K562 (cell line): ENCODE results near the gene UPP1.

Experiments used
- BHLHE40 ChIP-seq: IDR thresholded peaks from 2 replicates; pipeline ENCODE4 v1.6.1; 2011; ENCODE audit warnings: low read length, improper control_type of control experiment
- E2F1 ChIP-seq: sonication (generic); formaldehyde crosslinking; IDR thresholded peaks from 2 replicates; pipeline ENCODE4 v1.8.1; 2023; ENCODE audit warnings: mild to moderate bottlenecking, missing genetic modification reagents, moderate library complexity
- EZH2 ChIP-seq: IDR thresholded peaks from 2 replicates; pipeline ENCODE4 v1.6.1; 2012; ENCODE audit warnings: low read depth, mild to moderate bottlenecking, inconsistent platforms, low read length, borderline replicate concordance
- ILK ChIP-seq: fragments of 450-650 bp; IDR thresholded peaks from 2 replicates; pipeline ENCODE4 v1.6.1; 2016; ENCODE audit warnings: missing genetic modification characterization, low read depth, mild to moderate bottlenecking, missing compliant biosample characterization, moderate library complexity, borderline replicate concordance
- JUN ChIP-seq, 2 experiments: sonication (generic) in 1 of 2; formaldehyde crosslinking in 1 of 2; IDR thresholded peaks; 2 replicates each; pipeline versions ENCODE4 v1.6.1 to v1.8.0; 2012 to 2022; ENCODE audit warnings: borderline replicate concordance in 2 of 2, mild to moderate bottlenecking in 2 of 2, improper control_type of control experiment in 1 of 2, low read depth in 1 of 2, low read length in 1 of 2, missing genetic modification reagents in 1 of 2
- MYNN ChIP-seq, 2 experiments: sonication (generic); formaldehyde crosslinking in 1 of 2; IDR thresholded peaks; 2 replicates each; pipeline versions ENCODE4 v1.5.0 to v1.6.1; 2016 to 2020; ENCODE audit warnings: antibody characterized with exemption in 1 of 2, missing genetic modification reagents in 1 of 2
- POLR2A ChIP-seq: fragments of 450-650 bp; conservative IDR thresholded peaks from 2 replicates; pipeline ENCODE4 v1.6.1; 2016
- POLR2AphosphoS5 ChIP-seq: IDR thresholded peaks from 2 replicates; pipeline ENCODE4 v1.6.1; 2011; ENCODE audit warnings: mild to moderate bottlenecking, low read depth, low read length, moderate library complexity; ENCODE audit not compliant: control insufficient read depth, insufficient read depth
- RAD51 ChIP-seq: fragments of 450-650 bp; IDR thresholded peaks from 2 replicates; pipeline ENCODE4 v1.7.1; 2016; ENCODE audit warnings: low read depth, mild to moderate bottlenecking, borderline replicate concordance
- REST ChIP-seq, 2 experiments: fragments of 450-650 bp; formaldehyde crosslinking in 1 of 2; IDR thresholded peaks; 2 replicates each; pipeline versions ENCODE4 v1.4.0 to v1.6.1; 2014 to 2020; ENCODE audit warnings: mild to moderate bottlenecking in 2 of 2, borderline replicate concordance in 1 of 2, low read depth in 1 of 2
- SNAPC5 ChIP-seq: fragments of 250-450 bp; sonication (Bioruptor Pico); IDR thresholded peaks from 2 replicates; pipeline ENCODE4 v1.8.0; 2021; ENCODE audit warnings: moderate library complexity, mild to moderate bottlenecking, inconsistent platforms
- ZNF707 ChIP-seq: fragments of 250-450 bp; sonication (Bioruptor Pico); conservative IDR thresholded peaks from 2 replicates; pipeline ENCODE4 v1.8.0; 2022; ENCODE audit warnings: inconsistent platforms, mild to moderate bottlenecking, moderate library complexity

- TF ChIP-seq REST (IDR thresholded peaks at IDR 0.05; ENCODE audit: borderline replicate concordance) (no peak), REST (CRISPR knock-in tag; IDR thresholded peaks at IDR 0.05; ENCODE audit: low read depth) (no peak), BHLHE40 (no peak), SNAPC5 (CRISPR knock-in tag) (no peak), POLR2AphosphoS5 (no peak), POLR2A (no peak), EZH2 (no peak), ZNF707 (CRISPR knock-in tag) (no peak), ILK (tag) (no peak), MYNN (IDR thresholded peaks at IDR 0.05) (no peak), MYNN (CRISPR knock-in tag; IDR thresholded peaks at IDR 0.05) (no peak), RAD51 (no peak), E2F1 (CRISPR knock-in tag) (no peak), JUN (IDR thresholded peaks at IDR 0.05; ENCODE audit: borderline replicate concordance, low read depth, low read length) (no peak), JUN (CRISPR knock-in tag; IDR thresholded peaks at IDR 0.05; ENCODE audit: borderline replicate concordance) (no peak)
Observed at GRCh38 chr7:48111596-48111995, 22.5 kb downstream of the UPP1 start.
